ENCODE data around the gene OR2F1.

GRCh38 chr7:143992670-143993069, 38.0 kb downstream of the OR2F1 start:
- TF ChIP-seq CTCF (IDR thresholded peaks at IDR 0.05; ENCODE audit: low read depth, low read length, missing input control): no peak
- TF ChIP-seq MAX (IDR thresholded peaks at IDR 0.05): no peak
- TF ChIP-seq, protein P1, sequence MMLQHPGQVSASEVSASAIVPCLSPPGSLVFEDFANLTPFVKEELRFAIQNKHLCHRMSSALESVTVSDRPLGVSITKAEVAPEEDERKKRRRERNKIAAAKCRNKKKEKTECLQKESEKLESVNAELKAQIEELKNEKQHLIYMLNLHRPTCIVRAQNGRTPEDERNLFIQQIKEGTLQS (IDR thresholded peaks at IDR 0.05): no peak
- TF ChIP-seq RAD21 (IDR thresholded peaks at IDR 0.05): no peak
- no peak for TF ChIP-seq YY1 (IDR thresholded peaks at IDR 0.05)
- TF ChIP-seq SP1 (IDR thresholded peaks at IDR 0.05): no peak
- no peak for TF ChIP-seq JUND (IDR thresholded peaks at IDR 0.05)
- TF ChIP-seq FOXA1 (IDR thresholded peaks at IDR 0.05): no peak
- no peak for TF ChIP-seq RXRA (IDR thresholded peaks at IDR 0.05)
- no peak for TF ChIP-seq HNF4G (IDR thresholded peaks at IDR 0.05)
- no peak for TF ChIP-seq EGR1 (IDR thresholded peaks at IDR 0.05; ENCODE audit: low read depth in 2 of 2)
- TF ChIP-seq GABPA (IDR thresholded peaks at IDR 0.05 in 1 of 2, conservative IDR thresholded peaks at IDR 0.05 in 1 of 2): no peak
- TF ChIP-seq ZBTB33 (IDR thresholded peaks at IDR 0.05): no peak
- TF ChIP-seq REST (IDR thresholded peaks at IDR 0.05): no peak
